HG02973 (cell line): ENCODE data around the gene ARID1B.

Experiments used
- ATAC-seq: cut with Tn5 transposase; IDR thresholded peaks from one replicate; pipeline ENCODE4 v1.9.1; 2021; ENCODE audit warnings: moderate library complexity; ENCODE audit not compliant: unreplicated experiment

Gene ARID1B

DNA sequence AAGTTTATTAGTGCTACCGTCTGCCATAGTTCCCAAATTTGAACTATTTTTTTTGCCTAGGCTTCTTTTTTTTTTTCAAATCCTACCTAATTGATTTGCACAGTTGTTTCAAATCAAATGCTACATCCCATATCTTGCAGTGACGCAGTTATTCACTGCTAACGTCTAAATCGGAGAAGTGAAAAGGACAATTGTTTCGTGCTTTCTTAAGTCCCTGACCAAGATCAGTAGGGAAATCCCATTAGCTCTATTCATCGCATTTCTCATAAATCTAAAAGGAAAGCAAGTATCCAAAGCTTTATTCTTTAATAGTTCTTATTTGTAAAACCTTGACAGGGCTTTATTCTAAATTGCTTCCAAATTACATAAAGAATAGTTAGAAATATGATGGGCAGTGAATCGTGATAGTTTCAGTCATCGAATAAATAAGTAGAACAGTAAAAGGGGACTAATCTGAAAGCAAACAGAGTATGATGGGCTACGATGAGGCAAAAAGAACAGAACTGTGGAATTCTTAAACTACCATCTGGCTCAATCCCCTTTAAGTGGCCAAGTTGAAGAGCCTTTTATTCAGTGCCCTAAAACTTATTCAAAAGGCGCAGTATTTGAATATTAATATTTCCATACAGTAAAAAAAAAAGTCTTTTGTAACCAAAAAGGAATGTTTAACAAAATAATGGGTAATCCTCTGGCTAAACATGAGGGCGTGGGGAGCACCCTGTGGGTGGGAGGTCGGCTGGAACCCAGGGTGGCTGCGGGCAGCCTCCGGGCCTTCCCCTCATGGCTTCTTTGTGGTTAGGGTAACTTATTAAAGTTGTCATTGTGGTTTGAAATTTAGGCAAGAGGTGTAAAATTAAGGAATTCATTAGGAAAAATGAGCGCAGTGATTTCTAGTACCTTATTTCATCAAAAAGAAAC lies 3.0 kb upstream of the ARID1B start:
- ATAC-seq = no peak

DNA sequence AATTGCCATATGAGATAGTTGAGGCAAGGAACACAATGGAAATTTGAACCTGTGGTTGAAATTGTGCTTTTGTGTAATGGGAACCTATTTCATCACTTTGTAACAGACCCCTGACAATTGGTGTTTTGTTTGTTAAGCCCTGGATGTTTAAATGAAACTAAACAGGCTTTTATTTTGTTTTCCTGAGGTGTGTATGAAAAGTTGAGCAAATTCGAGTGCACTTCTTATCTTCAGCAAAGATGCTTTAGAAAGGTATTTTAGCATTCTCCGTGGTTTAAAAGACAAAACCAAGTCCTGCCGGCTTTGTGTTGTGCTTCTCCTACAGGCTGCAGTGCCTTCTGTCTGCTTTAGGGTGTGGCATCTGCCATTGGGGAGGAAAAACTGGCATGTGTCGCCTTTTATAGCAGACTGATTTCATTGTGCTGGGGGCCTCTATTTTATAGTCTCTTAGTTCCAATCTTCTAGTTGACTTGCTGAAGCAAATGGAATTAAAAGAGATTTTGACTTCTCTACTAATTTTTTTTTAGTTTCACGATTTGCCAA lies 2.2 kb upstream of the ARID1B start:
- ATAC-seq = no peak

DNA sequence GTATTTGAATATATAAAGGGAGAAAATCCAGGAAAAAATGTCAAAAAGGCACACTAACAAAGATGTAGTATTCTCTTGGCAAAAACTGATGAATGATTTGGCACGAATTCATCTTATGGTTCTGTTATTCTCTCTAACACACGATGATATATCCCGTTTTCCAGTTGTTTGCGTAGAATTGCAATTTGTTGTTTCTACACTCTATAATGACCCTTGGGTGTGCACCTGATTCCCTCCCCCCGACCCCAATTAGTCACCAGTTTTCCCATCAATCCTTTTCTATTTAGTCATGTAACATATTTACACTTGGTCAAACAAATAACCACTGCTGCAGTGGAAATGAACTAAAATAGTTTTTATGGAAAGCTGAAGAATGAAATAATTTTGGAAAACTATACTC lies 1.5 kb upstream of the ARID1B start:
- ATAC-seq = no peak

DNA sequence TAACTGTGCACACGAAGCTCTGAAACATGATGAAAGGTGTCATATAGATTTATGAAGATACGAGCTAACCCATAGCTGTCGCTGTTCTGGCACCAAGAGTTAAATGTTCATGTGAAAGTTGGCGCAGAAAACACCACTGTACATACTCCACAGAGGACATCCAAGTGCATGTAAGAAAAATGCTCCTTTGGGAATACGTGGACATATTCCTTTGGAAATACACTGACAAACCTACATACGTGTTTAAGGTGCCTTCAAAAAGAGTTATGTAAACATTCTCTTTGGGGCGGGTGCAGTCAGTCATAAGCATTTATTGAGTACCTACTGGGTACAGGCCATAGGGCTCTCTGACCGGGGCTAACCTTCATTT lies 723 bp upstream of the ARID1B start:
- no peak for ATAC-seq

DNA sequence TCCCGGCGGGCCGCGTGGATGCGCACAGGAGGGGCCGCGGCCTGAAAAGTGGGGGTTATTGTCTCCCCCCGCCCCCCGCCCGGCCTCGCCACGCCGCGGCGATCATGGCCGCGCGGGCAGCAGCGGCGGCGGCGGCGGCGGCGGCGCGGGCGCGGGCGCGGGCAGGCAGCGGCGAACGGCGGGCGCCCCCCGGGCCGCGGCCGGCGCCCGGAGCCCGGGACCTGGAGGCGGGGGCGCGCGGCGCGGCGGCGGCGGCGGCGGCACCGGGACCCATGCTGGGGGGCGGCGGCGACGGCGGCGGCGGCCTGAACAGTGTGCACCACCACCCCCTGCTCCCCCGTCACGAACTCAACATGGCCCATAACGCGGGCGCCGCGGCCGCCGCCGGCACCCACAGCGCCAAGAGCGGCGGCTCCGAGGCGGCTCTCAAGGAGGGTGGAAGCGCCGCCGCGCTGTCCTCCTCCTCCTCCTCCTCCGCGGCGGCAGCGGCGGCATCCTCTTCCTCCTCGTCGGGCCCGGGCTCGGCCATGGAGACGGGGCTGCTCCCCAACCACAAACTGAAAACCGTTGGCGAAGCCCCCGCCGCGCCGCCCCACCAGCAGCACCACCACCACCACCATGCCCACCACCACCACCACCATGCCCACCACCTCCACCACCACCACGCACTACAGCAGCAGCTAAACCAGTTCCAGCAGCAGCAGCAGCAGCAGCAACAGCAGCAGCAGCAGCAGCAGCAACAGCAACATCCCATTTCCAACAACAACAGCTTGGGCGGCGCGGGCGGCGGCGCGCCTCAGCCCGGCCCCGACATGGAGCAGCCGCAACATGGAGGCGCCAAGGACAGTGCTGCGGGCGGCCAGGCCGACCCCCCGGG lies 637 bp downstream of the ARID1B start:
- ATAC-seq = peak; percentile 9

DNA sequence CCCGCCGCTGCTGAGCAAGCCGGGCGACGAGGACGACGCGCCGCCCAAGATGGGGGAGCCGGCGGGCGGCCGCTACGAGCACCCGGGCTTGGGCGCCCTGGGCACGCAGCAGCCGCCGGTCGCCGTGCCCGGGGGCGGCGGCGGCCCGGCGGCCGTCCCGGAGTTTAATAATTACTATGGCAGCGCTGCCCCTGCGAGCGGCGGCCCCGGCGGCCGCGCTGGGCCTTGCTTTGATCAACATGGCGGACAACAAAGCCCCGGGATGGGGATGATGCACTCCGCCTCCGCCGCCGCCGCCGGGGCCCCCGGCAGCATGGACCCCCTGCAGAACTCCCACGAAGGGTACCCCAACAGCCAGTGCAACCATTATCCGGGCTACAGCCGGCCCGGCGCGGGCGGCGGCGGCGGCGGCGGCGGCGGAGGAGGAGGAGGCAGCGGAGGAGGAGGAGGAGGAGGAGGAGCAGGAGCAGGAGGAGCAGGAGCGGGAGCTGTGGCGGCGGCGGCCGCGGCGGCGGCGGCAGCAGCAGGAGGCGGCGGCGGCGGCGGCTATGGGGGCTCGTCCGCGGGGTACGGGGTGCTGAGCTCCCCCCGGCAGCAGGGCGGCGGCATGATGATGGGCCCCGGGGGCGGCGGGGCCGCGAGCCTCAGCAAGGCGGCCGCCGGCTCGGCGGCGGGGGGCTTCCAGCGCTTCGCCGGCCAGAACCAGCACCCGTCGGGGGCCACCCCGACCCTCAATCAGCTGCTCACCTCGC lies 1.5 kb downstream of the ARID1B start:
- no peak for ATAC-seq

DNA sequence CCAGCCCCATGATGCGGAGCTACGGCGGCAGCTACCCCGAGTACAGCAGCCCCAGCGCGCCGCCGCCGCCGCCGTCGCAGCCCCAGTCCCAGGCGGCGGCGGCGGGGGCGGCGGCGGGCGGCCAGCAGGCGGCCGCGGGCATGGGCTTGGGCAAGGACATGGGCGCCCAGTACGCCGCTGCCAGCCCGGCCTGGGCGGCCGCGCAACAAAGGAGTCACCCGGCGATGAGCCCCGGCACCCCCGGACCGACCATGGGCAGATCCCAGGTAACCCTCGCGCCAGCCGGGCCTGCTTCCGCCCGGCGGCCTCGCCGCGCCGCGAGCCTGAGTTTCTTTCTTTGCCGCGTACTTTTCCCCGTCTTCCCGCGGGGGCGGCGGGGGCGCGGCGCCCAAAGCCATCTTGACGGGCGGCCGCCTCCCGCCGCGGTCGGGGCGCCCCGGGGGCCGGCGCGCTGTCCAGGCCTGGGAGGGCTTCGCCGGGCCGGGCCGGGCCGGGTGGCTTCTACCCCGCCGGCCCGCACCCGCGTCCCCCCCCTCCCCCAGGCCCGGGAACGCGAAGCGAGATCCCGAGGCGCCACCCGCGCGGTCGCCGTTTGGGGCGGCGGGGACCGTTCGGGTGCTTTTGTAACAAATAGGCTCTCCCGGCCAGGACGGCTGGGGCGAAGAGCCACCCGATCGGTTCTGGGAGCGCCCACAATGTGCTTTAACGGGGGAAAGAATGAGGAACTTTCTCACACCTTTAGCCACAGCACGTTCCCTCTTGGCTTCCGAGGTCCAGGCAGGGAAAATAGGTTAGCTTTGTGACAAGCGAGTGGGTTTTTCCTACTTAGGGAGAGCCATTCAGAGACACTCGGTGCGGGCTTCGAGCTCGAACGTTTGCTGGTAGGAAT lies 2.3 kb downstream of the ARID1B start:
- no peak for ATAC-seq

DNA sequence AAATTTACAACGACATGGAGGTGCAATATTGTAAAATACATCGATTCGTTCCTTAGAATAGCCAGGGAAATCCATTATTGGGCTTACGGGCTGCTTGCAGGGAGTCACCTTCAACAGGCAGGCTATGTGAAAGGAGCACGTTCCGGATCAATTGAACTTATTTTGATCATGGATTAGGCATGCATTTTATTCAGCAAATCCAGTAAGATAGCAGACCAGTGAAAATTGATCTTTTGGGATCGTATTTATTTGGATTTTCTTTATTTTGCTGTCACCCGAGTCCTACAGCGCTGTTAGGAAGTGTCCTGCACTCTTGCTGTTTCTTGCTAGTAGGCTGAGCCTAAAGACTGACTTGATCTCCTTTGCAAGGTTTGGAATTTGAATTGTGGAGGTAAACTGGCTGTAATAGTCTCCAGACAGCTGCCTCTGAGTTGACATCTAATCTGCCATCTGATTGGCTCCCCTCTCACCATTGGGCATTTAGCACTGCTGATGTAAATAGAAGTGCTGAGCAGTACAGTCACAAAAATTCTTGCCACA lies 3.0 kb downstream of the ARID1B start:
- peak; percentile 42 for ATAC-seq

DNA sequence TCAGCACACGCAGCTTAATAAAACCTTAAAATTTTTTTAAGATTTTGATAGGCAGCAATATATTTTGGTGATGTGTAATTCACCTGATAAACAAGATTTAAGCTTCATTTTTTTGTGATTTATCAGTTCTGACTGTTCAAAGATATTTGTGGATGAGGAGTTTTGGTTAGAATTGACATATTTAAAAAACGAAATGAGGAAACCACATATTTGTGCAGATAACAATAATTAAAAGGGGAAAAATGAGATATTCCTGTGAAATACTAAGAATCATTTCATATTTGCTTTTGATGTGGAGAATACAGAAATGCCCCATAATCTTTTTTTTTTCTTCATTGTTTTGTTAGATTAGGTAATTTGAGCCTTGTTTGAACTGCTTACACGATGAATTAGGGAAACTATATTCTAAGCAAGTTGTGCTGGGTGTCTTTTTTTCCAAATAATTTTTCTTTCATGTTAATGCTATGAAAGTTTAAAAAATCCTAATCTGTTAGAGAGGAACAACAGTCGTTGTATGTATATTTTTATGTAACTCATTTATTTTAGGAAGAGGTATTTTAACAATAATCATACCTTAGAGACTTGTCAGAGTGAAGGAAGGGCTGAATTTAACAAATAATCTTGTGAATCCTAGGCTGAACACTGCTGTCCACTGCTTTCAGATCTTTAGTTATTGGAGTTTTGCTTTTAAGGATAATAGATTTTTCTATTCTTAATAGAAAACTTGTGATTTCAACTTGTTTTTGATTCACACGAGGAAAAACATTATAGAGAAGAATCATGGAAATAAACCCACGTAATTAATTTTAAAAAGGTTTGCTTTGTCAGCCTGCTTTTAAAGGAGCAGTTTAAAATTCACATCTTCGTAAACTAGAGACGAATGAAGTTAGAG lies 4.0 kb downstream of the ARID1B start:
- no peak for ATAC-seq

DNA sequence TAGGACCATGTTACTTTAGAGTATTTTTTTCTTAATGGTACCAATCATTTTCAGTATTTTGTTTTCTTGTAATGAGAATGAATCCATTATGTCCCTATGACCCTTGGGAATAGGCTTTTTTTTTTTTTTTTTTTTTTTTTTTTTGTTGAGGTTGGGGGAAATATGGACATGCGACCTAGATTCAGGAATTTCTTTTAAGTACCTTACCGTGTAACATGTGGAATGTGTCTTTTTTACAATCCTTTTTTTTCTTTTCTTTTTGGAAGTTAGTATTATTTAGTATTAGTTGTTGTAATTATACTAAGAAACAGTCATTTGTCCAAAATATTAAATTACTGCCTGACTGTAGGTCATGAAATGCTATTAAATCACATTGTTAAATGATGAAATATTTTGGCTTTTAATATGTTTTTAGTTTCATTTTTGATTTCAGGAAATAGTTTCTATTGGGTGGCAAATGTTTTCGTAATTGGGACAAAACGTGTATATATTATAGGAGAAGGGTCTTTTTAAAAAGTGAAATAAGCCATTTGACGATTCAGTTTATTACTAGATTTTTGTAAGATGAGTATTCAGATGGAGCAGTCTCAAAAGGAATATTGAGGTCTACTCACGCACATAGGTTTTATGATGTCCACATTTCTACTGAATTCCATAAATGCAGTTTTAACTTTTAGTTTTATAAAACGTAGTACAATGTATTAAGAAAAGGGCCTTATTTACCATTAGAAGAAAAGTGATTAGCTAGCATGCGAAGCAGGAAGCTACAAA lies 4.9 kb downstream of the ARID1B start:
- no peak for ATAC-seq

DNA sequence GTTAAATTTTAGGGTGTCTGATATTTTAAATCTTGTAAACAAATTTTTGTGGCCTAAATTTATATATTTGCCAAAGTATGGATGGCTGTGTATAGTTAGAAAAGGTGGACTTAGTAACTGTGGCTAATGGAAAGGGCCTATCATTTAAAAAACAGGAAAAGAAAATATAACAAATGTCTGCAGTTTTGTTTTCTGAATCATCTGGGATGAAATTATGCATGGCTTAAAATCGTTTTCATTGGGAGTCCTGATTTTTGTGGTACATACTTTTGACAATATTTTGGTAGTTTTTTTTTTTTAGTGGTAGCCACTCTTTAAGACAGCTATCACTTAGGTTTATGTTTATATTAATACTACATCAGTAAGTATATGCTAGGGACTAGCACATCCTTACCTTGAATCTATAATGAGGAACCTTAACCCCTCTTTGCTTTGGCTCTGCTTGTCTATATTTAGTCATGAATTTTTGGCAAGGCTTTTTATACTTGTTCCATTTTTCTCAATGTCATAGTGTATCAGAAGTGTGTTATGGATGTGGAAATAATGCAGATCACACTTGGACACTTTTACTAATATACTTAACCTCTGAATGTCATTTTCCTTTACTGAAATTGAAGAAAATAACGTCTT lies 5.6 kb downstream of the ARID1B start:
- ATAC-seq = no peak

DNA sequence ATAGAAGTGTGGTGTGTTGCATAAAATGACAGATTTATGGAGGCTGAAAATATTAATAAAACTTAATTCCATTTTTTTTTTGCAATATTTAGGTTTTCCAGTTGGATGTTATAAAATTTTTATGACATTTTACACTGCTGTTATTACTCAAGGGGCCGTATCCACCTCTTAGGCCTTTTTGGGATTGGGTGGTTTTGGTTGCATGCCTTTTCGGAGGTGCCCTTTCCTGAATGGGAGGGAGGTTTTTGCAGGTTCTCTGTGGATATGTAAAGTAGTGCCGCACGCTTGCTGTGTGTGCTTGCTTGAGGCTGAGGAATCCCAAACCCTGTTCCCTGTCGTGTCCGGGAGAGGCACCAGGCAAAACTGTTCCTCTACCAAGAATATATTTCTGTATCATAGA lies 6.8 kb downstream of the ARID1B start:
- no peak for ATAC-seq

DNA sequence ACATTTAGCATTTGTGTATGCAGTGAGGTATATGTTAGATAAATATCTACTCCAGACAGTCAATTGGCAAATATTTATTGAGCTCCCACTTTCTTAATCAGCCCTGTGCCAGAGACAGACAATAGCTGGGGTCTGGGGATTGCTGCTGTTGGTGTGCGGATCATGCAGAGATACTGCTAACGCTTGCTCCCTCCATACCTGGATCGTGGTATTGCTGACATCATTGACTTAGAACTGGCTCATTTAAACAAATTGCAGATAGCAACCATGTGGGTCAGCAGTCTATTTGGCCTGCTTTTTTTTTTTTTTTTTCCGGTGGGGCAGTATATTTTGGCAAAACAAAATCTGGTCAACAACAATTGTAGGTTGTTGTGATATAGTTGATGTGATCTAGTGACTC lies 9.5 kb downstream of the ARID1B start:
- ATAC-seq = no peak

DNA sequence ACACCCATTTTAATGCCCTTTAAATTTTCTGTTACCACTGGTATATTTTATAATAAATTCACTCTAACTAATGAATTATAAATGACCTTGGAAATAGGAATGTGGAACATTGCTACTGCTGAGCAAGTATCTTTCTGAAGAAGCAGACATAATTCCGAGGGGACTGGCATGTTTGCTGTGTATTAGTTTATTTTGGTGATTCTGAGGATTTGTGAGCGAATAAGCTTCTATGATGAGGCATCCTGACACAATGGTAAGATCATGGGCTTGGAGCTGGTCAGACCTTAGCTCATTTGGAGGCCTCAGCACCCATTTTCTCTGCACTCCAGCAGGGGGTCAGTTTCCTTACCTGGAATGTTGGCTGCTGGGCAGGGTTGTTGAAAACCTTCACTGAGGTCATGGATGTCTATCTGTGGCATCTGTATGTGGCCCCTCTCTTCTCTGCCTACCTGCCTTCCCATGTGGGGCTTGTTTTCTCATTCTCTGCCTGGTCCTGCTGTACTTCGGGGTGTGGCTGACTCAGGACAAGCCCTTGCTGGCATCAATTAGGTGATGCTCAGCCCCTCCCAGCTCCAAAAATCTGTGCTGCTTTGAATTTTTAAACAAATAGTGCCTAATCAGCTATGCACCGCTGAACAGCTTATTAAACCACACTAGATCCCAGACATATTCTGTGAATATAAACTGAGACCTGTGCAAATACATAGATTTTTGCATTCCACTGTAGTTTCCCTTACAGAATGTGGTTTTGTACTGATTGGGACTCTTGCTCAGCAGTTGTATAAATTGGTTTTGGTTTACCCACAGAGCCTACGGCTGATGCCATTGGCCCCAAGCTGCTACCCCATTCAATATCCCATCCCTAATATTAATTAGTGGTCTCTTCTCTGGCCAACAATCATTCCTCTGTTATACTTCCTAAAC lies 10.7 kb downstream of the ARID1B start:
- ATAC-seq = no peak

DNA sequence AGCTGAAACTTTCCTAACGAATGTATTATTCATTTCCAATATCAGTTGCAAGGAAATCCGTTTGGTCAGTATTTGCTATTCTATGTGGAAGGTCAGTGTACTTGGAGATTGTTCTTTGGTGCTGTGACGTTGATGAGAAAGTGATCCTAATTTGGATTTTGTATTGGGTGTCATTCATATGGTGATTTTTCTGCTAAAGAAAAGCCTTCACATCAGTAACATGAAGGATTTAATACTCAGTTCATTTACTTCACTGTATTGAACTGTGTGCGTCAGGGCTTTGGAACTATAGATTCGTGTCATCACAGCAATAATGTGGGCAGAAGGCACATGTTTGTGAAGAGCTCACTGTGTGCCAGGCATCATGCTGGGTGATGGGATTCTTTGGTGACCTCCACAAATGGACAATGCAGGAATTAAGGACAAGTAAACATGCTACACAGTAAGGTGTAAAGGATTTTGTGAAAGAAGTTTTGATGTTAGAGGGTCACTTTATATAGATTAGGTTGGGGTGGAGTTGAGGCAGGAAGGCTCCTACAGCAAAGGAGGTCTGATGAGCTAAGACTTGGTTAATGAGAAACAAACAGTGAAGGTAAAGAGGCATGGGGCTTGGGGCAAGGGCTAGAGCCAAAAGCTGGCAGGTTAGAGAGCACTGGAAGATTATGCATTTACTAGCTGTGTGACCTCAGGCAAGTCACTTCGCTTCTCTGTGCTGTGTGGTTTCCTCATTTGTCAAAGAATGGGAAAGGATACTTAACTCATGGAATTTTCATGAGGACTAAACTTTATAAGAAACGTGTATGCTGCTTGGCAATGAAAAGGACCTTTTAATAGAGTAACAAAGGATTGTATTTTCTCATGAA lies 12.1 kb downstream of the ARID1B start:
- no peak for ATAC-seq
